ENCODE data around the gene CYP19A1.

- TF ChIP-seq CTCF (IDR thresholded peaks at IDR 0.05; ENCODE audit: poor library complexity) (peak; percentile 5), EZH2phosphoT487 (IDR thresholded peaks at IDR 0.05; ENCODE audit: low read depth, severe bottlenecking, unreplicated experiment) (no peak)
Observed at GRCh38 chr15:51286816-51287215, 51.6 kb downstream of the CYP19A1 start.
